ENCODE results near the gene PEPD. TPM values are rescaled to one million over a fixed set of nuclear protein-coding genes. Genes with fewer than 3 reads are reported as not detected.

PEPD gene
- total RNA-seq, 4 donors from 2014 or later: 79.8 to 122 (median 94.8) TPM

- DNase-seq (ENCODE audit: low spot score in 2 of 2): no peak
Observed at GRCh38 chr19:33386361-33386858, 135.2 kb downstream of the PEPD start.

DNA sequence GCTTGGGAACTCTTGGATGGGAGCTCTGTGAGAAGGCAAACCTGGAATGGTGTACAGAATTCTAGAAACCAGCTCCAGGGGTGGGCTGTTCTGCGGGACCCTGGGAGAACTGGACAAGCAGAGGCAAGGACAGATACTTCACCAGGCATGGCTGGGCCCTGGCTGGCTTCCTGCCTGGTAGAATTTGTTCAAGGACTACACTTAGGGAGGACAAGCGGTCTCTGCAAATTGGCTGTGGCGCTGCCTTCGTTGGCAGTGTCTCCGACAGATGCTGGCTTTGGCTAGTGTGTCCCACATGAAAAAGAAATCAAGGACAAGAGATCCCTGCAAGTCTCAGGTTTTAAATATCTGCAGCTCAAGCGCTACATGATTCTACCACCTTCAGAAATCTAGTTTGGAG lies 135.6 kb downstream of the PEPD start:
- H3K4me1 ChIP-seq: peaks cover 0 to 45% (median 30%) of the 10 kb centered on the region in 4 donors
- no peaks in the 10 kb centered on the region for H3K9me3 ChIP-seq
- H3K27me3 ChIP-seq: no peaks in the 10 kb centered on the region
- no peak for TF ChIP-seq EP300 (IDR thresholded peaks at IDR 0.05)
- TF ChIP-seq POLR2A (IDR thresholded peaks at IDR 0.05): no peak
- no peak for TF ChIP-seq CTCF (IDR thresholded peaks at IDR 0.05)
- no peak overlapping the region for H3K27ac ChIP-seq
- WGBS, 2 donors: 80 to 96% methylated on average over 6 of the region's 6 CpGs
- no peak overlapping the region for H3K4me3 ChIP-seq
- H3K36me3 ChIP-seq: peaks cover 0 to 44% (median 0%) of the 10 kb centered on the region in 3 donors
- no peak for DNase-seq (ENCODE audit: low spot score in 2 of 2)

More at GRCh38 chr19:33386361-33386858, 135.2 kb downstream of the PEPD start:
- H3K36me3 ChIP-seq: peaks cover 0 to 40% (median 0%) of the 10 kb centered on the region in 3 donors
- no peaks in the 10 kb centered on the region for H3K27me3 ChIP-seq
- 89 to 91% methylated on average over 15 of the region's 15 CpGs for WGBS, 2 donors
- no peak overlapping the region for H3K4me3 ChIP-seq
- no peaks in the 10 kb centered on the region for H3K9me3 ChIP-seq
- TF ChIP-seq CTCF (IDR thresholded peaks at IDR 0.05) (no peak), POLR2A (IDR thresholded peaks at IDR 0.05) (no peak), EP300 (IDR thresholded peaks at IDR 0.05) (no peak)
- H3K4me1 ChIP-seq: peaks cover 0 to 50% (median 35%) of the 10 kb centered on the region in 4 donors
- H3K27ac ChIP-seq: no peak overlapping the region

GRCh38 chr19:33384983-33385382 lies 136.6 kb downstream of the PEPD start:
- 94 to 98% methylated on average over 8 of the region's 8 CpGs for WGBS, 2 donors
- Histone ChIP-seq H3K4me1 (peaks cover 0 to 36% (median 22%) of the 10 kb centered on the region in 4 donors), H3K4me3 (no peak overlapping the region), H3K27ac (no peak overlapping the region), H3K36me3 (peaks cover 0 to 47% (median 0%) of the 10 kb centered on the region in 3 donors), H3K9me3 (no peaks in the 10 kb centered on the region), H3K27me3 (no peaks in the 10 kb centered on the region)
- TF ChIP-seq EP300 (IDR thresholded peaks at IDR 0.05) (no peak), POLR2A (IDR thresholded peaks at IDR 0.05) (no peak), CTCF (IDR thresholded peaks at IDR 0.05) (no peak)
- no peak for DNase-seq (ENCODE audit: low spot score in 2 of 2)

GRCh38 chr19:33383720-33384292 lies 137.8 kb downstream of the PEPD start:
- 90 to 93% methylated on average over 13 of the region's 13 CpGs for WGBS, 2 donors
- H3K27ac ChIP-seq: no peak overlapping the region
- no peak for TF ChIP-seq EP300 (IDR thresholded peaks at IDR 0.05)
- TF ChIP-seq CTCF (IDR thresholded peaks at IDR 0.05): no peak
- no peak for TF ChIP-seq POLR2A (IDR thresholded peaks at IDR 0.05)
- H3K9me3 ChIP-seq: no peaks in the 10 kb centered on the region
- peaks cover 0 to 57% (median 0%) of the 10 kb centered on the region in 3 donors for H3K36me3 ChIP-seq
- peaks cover 0 to 31% (median 10%) of the 10 kb centered on the region in 4 donors for H3K4me1 ChIP-seq
- H3K27me3 ChIP-seq: no peaks in the 10 kb centered on the region
- H3K4me3 ChIP-seq: no peak overlapping the region
- no peak for DNase-seq (ENCODE audit: low spot score in 2 of 2)

GRCh38 chr19:33382982-33383381 lies 138.6 kb downstream of the PEPD start:
- 85 to 88% methylated on average over 4 of the region's 4 CpGs for WGBS, 2 donors
- no peaks in the 10 kb centered on the region for H3K27me3 ChIP-seq
- H3K27ac ChIP-seq: no peak overlapping the region
- peaks cover 0 to 31% (median 2%) of the 10 kb centered on the region in 4 donors for H3K4me1 ChIP-seq
- H3K9me3 ChIP-seq: no peaks in the 10 kb centered on the region
- H3K4me3 ChIP-seq: no peak overlapping the region
- peaks cover 0 to 56% (median 0%) of the 10 kb centered on the region in 3 donors for H3K36me3 ChIP-seq
- no peak for TF ChIP-seq POLR2A (IDR thresholded peaks at IDR 0.05)
- TF ChIP-seq CTCF (IDR thresholded peaks at IDR 0.05): no peak
- no peak for TF ChIP-seq EP300 (IDR thresholded peaks at IDR 0.05)
- DNase-seq (ENCODE audit: low spot score in 2 of 2): no peak

All from tibial nerve (tissue), 4 donors.